ENCODE data around the gene ADTRP.

Gene ADTRP

DNA sequence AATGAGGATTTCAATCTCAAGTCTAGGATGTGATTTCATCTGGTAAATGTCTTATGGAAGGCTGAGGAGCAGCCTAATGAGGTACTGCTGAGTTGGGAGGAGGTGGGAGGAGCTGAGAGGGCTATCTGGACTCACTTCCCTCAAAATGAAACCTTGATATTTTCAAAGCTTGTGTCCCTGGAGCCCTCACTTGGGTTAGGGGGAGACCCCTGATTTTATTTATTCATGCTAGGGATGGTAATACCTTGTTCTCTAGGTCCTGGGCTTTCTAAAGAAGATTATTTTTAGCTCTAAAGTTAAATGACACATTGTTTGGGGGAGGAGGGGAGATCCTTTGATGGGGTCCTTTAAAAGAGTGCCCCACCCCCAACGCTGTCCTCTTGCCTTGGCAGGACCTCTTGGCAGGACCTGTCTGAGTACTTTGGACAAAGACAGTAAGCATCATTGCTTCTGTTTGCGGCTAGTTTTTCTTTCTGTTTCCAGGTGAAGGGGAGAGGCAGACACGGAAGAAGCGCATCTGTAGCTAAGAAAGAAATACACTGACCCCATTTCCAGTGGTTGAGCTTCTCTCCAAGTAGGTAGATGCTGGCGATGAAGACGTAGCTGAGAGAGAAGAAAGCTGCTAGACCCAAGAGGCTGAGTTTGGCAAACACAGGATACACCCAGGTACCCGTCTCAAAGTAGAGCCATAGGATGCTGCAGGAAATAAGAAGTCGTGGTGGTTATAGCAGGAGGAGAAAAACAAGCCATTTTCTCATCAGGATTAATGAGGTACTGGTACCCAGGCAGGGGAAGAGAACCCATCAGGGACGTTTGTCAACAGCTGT, 55.6 kb downstream of the ADTRP start:
- DNase-seq, result no peak

DNA sequence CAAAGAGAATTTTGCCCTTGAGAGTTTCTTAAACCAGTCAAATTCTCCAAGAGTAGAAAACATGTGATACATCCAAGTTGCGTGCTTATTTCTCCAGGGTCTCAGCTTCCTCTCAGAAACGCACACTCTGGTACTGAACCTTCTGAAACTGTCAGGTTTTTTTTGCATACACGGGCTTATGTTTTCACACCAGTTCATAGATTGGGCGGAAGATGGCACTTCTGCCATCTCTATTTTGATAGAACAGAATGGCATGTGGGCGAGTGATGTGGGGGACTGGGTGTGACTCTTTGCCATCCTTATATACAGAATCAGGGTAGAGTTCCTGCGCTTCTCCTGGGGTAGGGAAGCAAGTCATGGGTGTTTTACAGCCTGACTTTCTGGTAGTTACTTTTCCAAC, 56.4 kb downstream of the ADTRP start:
- no peak for DNase-seq

DNA sequence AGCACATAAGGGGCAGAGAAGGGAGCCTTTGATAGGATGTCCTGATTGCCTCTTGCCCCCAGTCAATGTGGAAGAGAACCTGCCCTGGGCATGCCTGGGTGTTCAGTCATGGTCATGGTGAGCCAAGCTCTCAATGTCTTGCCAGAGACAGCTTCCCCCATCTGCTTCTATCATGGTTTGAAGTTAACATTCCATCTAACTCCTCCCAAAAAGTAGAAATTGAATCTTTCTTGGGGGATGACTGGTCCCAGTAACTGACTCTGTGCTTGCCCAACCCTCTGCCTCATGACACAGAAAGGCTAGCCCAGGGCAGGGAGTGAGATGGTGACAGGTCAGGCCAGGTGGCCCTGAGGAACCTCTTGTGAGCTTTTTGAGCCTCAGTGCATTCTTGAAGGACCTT, 60.1 kb downstream of the ADTRP start:
- no peak for DNase-seq

DNA sequence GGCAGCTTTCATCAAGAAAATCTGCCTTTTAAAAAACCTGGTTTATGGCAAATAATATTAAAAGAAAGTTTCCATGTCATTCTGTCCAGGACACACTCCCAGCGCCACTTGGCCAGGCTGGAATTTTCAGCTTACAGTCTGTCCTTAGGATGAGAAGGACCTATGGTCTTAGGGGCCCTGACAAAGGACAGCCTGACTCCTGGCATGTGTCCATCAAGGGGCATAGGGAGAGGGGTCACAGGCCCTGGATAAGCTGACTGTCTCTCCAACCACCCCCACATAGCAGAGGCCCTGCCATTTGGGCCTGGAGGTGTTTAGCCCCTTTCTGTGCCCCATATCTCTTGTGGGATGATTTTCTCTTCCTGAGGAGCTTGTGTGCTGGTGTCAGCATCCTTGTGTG, 60.6 kb downstream of the ADTRP start:
- no peak for DNase-seq

DNA sequence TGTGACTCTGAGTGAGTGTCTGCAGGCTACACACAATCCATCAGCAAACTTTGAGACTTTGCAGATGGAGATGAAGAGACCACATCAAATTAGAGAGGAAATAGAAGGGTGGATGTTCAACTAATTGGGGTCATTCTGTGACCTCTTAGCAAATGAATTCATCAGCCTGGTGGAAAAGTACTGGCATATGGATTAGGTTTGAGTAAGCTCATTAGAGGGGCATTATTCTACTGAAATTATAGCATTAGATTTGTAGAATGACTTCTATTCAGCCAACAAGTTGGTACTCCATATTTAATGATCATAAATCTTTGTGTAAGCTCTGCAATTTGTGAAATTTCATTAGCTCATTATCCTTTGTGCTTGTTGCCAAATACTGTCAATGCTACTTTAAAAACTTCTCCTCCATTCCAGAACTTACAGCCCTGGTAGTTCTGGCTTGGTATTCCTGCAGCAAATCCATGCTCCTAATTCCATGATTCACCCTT, 63.8 kb downstream of the ADTRP start:
- DNase-seq, result no peak

DNA sequence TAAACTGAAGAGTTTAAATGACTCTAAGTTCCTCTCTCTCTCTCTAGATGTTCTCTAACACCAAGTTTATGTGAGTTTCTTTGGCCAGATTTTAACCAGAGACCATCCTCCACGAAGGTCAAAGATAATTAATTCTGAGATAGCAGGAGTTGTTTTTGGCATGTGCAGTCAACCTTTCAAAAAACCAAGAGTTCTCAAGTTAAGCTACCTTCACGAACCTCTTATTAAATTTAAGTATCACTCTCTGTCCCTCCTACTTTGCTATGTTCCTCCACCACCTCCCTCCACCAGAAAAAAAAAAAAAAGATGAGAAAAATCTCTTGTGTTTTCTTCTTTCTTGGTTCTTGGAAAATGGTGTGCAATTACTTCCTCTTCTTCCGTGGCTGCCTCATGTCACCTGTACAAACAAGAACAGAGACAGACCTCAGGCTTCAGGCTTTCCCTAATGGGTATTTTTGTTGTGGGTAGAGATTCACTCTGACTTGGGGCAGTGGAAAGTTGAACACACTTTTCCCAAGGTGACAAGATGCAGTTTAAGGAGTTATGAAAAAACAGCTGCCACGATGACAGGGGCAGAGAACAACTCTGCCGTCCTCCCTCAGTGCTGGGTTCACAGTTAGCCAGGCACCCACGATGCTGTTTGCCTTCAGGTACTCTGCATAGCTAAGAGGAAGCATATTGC, 64.3 kb downstream of the ADTRP start:
- DNase-seq, result no peak

DNA sequence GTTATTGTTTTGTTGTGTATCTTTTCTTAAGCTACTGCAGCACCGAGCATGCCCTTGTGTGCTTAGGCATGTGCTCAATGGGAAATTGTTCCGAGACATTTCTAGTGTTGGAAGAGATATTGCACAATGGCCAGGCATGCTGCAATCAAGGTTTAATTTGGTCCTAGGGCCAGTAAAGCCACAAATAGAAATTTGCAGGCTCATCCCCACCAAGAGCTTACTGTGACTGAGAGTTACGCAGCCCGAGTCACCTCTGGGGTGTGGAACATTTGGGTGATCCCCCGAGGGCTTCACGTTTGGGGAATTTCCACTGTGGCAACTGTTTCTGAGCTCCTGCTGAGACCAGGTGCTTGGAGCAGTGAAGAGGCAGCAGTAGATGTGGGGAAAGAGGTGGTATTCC, 65.8 kb downstream of the ADTRP start:
- no peak for DNase-seq

DNA sequence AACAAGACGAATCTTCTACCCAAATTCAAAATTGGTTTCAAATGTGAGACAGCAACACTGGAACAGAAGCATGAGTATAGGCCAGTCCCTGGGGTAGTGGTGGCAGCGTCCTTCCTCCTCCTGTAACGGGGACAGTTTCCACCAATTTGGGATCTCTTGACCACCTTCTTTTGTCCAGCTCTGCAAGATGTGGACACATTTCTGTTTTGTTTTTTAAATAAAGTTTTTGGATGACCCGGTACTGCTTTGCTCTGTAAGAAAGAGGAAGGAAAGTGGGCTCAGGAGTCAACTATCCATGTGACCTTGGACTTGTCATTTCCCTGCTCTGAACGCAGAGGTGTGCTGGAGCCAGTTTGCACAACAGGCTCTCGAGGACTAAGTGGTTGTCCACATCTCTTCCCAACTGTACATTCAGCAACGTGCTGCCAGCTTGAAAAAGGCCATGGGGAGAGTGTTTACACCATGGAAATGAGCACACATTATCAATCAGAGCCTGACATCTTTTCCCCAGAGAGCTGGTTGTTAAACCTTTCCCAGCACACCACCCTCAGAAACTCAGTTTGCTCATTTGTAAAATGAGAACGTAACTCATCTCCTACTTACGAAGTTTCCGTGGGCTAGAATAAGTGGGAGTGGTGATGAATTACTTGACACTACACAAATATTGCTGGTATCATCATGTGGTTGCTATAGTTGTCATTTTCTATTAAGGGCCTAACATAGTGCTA, 66.5 kb downstream of the ADTRP start:
- no peak for DNase-seq

DNA sequence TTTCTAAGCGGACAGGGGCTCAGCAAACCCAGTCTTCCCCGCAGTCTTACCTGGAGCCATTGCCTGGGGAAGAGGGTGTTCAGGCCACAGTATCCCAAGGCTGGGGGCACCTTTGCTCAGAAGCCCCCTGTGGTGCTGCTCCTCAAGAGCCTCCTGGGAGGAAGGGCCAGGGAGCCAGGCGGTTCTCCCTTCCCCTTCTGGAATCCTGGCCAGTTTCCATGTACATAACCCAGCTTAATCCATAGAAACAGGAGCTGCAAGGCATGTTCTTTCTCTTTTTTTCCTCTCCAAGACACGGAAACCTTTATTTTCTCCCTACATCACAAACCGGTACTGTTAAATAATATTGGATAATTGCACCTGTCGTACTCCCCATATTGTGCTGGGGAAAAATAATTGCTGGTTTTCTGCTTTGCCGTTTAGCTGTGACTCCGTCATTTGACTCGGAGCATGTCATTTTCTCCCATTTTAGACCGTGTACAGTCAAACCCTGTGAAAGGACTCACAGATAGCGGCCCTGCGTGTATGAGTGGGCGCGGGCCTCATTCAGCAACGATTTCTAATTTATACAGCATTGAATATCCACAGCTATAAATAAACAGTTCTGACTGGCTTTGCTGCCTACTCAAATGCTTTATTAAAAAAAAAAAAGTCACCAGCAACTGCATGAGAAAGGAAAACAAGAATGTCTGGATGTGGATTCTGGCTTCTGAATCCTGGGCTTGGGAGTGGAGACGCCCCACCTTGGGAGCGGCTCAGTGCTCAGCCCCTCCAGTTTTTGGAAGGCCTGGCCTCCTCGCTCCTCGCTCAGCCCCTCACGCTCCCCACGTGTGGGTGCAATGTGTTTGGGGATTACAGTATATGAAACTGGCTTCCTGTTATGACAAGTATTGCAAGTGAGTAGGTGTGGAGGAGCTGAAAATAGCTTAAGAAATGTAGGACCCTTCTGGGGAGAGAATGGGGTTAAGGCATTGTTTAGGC, 67.3 kb downstream of the ADTRP start:
- DNase-seq, result no peak

DNA sequence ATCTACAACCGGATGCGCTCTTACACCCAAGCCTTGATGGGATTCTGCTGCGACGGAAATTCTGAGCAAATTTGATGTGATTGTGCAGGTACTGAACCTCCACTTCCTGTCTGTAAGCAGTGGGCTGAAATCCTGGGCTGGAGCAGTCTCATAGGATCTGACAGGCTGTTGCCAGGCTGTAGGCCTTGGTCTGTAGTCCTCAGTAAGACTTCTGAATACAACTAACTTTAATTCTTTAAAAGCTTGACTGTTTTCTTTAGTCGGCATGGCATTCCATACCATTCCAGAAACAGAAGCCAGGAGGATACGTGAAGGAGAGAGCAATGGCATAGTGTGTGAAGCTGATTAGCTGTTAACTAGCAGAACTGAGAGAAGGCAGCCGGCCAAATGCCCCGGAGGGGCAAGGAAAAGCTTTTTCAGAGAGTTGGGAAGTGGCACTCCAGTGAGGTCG, 68.3 kb downstream of the ADTRP start:
- no peak for DNase-seq

DNA sequence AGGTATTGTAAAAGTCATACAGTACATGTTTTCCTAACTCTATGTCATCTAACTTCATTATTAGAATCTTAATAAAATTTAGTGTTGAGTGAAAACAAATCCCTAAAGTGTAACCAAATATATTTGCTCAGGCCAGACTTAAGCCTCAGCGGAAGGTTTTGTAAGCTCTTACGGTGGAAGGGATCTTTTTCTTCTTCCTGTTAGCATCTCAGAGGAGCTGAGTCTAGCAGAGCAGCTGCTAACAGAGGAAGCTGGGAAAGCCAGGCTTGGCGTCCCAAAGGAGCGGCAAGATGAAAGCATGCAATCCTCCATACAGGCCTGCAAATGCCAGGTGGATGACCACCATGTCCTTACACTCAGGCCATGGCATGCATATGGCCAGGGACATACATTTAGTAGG, 72.4 kb downstream of the ADTRP start:
- no peak for DNase-seq

DNA sequence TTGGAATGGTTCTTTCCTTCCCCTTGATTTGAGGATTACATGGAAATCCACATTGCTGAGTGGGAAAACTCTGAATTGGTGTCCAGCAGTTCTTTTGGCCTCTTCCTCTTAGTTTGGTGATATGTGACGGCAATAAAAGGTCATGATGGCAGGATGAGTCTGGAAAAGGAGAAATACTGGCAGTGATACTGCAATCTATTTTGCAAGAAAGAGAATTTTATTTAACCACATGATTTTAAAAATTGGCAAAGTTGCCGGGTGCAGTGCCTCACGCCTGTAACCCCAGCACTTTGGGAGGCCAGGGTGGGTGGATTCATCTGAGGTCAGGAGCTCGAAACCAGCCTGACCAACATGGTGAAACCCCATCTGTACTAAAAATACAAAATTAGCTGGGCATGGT, 73.1 kb downstream of the ADTRP start:
- no peak for DNase-seq

DNA sequence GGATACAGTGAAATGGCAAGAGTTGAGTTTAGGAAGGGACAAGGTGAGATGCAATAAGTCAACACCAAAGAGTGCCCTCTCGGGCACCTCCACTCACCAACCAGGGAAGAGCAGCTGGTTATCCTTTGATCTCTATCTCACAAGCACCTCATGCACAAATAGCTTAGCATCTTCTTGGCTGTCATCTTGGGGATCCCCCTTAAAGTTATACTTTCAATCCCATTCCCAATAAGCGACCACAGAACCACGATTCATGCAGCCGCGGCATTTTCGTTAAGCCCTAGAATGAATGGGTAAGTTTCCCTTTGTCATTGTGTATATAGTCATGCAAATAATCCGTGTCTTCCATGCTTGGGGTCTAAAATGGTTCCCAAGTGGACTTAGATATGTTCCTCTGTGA, 73.5 kb downstream of the ADTRP start:
- no peak for DNase-seq

DNA sequence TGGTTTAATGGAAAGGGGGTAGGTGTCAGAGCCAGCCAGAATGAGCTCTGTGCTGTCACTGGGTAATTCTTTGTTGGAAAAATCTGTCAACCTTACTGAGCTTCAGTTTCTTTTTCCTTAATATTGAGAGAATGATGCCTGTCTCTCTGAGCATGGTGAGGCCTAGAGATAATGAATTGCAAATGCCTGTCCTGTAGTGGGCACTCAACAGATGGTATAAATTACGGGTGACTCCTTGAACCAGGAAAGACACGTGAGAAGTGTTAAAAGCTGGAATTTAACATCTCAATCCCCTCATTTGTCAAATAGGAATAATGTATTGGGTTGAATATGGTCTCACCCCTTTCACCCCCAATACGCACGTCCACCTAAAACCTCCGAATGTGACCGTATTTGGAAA, 74.9 kb downstream of the ADTRP start:
- no peak for DNase-seq

DNA sequence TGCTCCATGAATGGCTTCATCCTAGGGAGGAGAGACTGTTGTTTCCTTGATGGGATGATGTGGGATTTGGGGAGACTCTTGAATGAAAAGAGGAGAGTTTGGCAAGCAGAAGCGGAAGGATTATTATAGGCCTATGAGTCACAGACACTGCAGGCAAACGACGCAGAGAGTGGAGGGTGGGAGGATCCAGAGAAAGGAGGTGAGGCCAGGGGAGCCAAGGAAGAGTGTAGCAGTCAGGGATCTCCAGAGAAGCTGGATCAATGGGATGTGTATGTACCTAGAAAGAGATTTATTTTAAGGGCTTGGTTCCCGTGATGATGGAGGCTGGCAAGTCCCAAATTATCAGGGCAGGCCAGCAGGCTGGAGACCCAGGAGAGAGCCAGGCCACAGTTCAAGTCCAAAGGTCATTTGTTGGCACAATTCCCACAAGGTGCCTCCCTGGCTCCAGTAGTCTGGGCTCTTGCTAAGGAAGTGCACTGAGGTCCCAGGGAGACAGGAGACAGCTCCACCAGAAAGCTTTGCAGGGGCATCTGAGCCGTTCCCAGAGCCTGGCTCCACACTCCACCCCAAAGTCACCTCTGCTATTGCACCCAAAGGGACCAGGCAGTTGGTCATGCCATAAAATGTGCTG, 76.0 kb downstream of the ADTRP start:
- DNase-seq, result no peak

DNA sequence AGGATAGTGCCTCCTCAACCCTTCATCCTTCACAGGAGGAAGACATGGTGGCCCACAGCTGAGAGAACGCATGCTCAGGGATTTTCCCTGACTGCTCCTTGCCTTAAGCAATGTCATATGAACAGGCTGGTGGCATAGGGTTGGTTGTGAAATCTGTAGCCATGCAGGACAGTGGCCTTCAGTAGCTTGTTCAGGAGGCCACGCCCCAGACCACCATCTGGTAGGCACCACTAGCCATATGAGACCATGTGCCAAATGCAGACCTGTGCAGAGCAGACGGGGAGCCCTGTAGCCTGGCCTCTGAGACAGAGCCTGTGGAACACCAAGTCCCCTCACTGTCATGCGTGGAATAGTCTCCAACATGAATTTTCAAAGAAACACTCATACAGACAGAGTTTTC, 76.5 kb downstream of the ADTRP start:
- no peak for DNase-seq

DNA sequence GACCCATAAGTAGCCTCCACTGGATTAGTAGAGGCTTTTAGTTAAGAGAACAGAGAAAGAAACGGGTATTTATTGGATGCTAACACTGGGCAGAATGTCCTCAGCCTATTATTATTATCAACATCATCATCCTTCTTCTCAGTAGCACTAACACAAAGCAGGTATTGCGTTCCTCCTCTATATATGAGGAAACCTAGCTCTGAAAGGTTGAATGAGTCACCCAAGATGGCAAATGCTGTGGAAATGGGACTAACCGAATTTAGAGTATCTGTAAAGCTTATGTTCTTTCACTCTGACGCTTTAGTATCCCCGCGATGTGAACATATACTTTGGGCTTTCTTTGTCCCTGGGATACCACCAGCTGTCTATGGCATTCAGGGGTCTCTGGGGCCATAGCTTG, 77.0 kb downstream of the ADTRP start:
- DNase-seq, result no peak

DNA sequence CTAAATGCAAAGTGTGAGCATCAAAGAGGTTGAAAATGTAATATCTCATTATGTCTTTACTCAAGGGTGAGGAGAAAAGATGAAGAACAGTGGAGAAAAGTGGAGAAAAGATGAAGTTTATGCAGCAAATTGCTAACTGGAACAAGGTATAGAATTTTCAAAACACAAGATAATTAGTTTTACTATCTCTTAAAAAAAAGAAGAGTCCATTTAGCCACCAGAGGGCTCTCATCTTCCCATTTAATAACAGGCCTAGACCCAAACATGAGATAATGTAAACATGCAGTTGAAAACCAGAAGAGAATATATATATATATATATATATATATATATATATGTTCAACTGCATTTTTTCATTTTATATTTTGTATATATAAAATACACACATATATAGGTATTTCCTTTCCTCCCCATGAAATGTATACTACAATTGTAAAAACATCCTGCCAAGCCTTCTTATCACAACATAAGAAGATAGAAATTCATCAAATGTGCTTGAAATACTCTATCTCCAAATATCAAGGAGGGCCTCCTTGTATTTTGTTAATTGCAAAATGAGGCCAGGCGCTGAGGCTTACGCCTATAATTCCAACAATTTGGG, 78.4 kb downstream of the ADTRP start:
- no peak for DNase-seq

DNA sequence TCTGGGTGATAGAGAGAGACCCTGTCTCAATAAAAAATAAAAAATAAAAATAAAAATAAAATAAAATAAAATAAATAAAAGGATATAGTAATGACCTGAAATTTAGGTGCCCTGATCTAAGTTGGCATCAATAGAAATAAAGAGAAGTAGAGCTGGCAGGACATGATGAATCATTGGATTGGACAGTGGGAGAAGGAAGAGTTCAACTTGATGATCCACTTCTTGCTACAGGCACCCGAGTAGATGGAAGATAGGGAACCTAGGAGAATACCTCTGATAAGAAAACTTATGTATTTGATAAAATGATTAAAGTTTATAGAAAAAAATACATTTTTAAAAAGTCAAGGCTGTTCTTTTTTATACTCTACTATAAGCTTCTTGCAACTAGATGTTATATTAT, 79.0 kb downstream of the ADTRP start:
- no peak for DNase-seq

DNA sequence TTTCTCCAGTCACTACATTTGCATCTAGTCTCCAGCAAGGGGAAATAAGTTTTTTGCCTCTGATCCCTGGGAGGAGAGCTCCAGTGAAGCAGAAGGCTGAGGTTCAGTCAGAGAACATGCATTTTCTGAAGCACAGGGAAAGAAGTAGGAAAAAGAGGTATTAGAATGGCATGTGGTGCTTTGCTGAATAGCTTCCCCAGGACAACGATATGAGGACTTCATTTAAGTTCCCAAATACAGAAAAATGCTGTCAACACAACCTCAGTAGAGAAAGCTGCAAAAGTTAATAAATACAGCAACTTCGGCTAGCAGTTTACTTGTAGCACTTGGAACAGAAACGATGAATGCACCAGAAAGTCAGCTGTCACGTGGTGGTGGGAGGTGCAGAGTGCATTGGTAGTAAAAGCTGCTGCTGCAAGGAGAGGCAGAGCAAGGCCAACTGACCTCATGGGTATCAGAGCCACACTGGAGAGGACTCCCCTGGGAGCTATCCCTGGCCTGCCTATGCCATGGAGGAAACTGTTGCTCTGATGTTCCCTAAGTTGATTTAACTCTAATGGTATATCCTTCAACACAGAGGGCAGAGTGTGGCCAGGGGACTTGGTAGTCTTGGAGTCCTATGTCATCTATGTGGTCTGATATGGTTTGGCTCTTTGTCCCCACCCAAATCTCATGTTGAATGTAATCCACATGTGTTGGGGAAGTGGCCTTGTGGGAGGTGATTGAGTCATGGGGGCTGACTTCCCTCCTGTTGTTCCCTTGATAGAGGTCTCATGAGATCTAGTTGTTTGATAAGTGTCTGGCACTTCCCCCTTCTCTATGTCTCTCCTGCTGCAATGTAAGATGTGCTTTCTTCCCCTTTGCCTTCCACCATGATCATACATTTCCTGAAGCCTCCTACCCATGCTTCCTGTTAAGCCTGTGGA, 85.9 kb downstream of the ADTRP start:
- DNase-seq, result no peak

Data from C1 segment of cervical spinal cord (tissue), 14 donors.